Sigmoid colon (tissue), 4 donors: Measurements from ENCODE around the gene TBRG1.

Experiments used
- POLR2A ChIP-seq, 2 donors: fragments of 450-650 bp; IDR thresholded peaks; one replicate each; pipeline ENCODE4 v1.6.1; 2016; ENCODE audit warnings: antibody characterized with exemption in 2 of 2, mild to moderate bottlenecking in 2 of 2, moderate library complexity in 2 of 2
- POLR2AphosphoS5 ChIP-seq, 4 donors: sonication (generic); formaldehyde crosslinking; IDR thresholded peaks; one replicate each; pipeline ENCODE4 v1.6.1; 2017; ENCODE audit warnings: antibody characterized with exemption in 4 of 4
- TF ChIP-seq, protein P1 (sequence below), 4 experiments: fragments of 450-650 bp in 3 of 4; fragments of 200-600 bp in 1 of 4; IDR thresholded peaks; one replicate each; pipeline ENCODE4 v1.5.1; 2016 to 2019; ENCODE audit warnings: antibody characterized with exemption in 4 of 4, mild to moderate bottlenecking in 3 of 4, moderate library complexity in 2 of 4

DNA sequence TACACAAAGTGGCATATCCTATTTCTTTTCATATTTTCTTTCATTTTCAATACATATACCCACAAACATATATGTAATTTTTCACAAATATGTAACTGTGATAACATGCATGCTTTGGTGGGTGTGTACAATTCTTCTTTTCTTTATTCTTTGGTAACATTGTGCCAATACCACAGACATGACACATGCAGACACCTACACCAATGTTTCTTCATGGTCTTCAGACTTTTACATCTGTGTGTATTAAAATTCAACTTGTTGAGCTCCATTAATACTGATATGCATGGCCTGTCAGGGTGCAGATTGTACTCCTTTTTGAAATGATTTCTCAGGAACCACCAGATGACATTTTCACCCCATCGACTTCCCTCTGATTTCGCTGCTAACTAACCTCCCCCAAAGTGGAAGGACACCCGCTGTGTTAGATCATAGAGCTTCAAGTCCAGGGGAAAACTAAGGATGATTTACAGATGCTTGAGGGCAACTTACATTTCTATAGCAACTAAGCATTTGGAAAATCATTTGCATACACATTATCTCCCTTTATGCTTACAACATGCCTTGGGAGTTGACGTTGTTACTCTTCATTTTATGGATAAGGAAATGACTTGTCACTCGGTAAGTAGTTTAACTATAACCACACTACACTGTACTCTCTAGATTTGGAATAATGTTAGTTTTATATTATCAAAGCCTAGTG is 21.9 kb upstream of the TBRG1 start:
- TF ChIP-seq POLR2A (IDR thresholded peaks at IDR 0.05) (no peak), POLR2AphosphoS5 (IDR thresholded peaks at IDR 0.05) (no peak)
- TF ChIP-seq, protein P1, sequence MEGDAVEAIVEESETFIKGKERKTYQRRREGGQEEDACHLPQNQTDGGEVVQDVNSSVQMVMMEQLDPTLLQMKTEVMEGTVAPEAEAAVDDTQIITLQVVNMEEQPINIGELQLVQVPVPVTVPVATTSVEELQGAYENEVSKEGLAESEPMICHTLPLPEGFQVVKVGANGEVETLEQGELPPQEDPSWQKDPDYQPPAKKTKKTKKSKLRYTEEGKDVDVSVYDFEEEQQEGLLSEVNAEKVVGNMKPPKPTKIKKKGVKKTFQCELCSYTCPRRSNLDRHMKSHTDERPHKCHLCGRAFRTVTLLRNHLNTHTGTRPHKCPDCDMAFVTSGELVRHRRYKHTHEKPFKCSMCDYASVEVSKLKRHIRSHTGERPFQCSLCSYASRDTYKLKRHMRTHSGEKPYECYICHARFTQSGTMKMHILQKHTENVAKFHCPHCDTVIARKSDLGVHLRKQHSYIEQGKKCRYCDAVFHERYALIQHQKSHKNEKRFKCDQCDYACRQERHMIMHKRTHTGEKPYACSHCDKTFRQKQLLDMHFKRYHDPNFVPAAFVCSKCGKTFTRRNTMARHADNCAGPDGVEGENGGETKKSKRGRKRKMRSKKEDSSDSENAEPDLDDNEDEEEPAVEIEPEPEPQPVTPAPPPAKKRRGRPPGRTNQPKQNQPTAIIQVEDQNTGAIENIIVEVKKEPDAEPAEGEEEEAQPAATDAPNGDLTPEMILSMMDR (IDR thresholded peaks at IDR 0.05): no peak
